HFFc6 (cell line): ENCODE results near the gene FASTKD3. TPM values are rescaled to one million over a fixed set of nuclear protein-coding genes. Genes with fewer than 3 reads are reported as not detected.

Experiments used
- DNase-seq: peaks from one replicate; pipeline ENCODE4 v3.0.0-alpha.2; 2018
- H3K27ac Mint-ChIP-seq: 2 replicates; pipeline ENCODE4 v1.8.0; 2020; ENCODE audit warnings: mild to moderate bottlenecking, mixed read lengths
- H3K27me3 Mint-ChIP-seq: 2 replicates; pipeline ENCODE4 v1.8.0; 2021; ENCODE audit warnings: mild to moderate bottlenecking, moderate library complexity, mixed read lengths; ENCODE audit not compliant: insufficient read depth
- H3K36me3 Mint-ChIP-seq: 2 replicates; pipeline ENCODE4 v1.8.0; 2021; ENCODE audit warnings: low read depth, mixed read lengths
- H3K4me1 Mint-ChIP-seq: 2 replicates; pipeline ENCODE4 v1.8.0; 2020; ENCODE audit warnings: low read depth, mixed read lengths
- H3K4me3 Mint-ChIP-seq: 2 replicates; pipeline ENCODE4 v1.8.0; 2020; ENCODE audit warnings: mild to moderate bottlenecking, moderate library complexity, mixed read lengths
- H3K9me3 Mint-ChIP-seq: 2 replicates; pipeline ENCODE4 v1.8.0; 2020; ENCODE audit warnings: mild to moderate bottlenecking, mixed read lengths
- CTCF ChIP-seq: fragments of 200-600 bp; sonication (generic); IDR thresholded peaks from 2 replicates; pipeline ENCODE4 v1.5.0; 2021; ENCODE audit warnings: antibody characterized with exemption, mild to moderate bottlenecking
- total RNA-seq, 6 experiments: library from RNA; stranded (reverse); fragmentation: NEBNext Ultra II Directional; extraction: Animal tissue kit (Norgen Biotek cat#: 25700); gene quantifications; 2 replicates in 1 of 6; 3 replicates in 5 of 6; pipeline ENCODE4 v1.2.3, GENCODE V29; 2021

FASTKD3 gene
- total RNA-seq, 6 experiments from 2014 or later, result 6.6 to 8.5 (median 7.9) TPM

GRCh38 chr5:7897014-7897600 lies 28.3 kb upstream of the FASTKD3 start:
- no peaks in the 10 kb centered on the region for H3K9me3 Mint-ChIP-seq
- peaks cover 44% of the 10 kb centered on the region for H3K36me3 Mint-ChIP-seq
- H3K27ac Mint-ChIP-seq, result 0 out of 2 replicates have a peak overlapping the region, but pooled peaks have one; percentile 22
- peak; percentile 59 for DNase-seq
- H3K27me3 Mint-ChIP-seq, result peaks cover 2% of the 10 kb centered on the region; the same call in 1 of the 2 replicates
- H3K4me3 Mint-ChIP-seq, result no peak overlapping the region
- H3K4me1 Mint-ChIP-seq, result peaks cover 13% of the 10 kb centered on the region
- TF ChIP-seq CTCF, result peak; percentile 83

- H3K36me3 Mint-ChIP-seq, result peaks cover 47% of the 10 kb centered on the region
Observed at GRCh38 chr5:7894860-7895259, 26.0 kb upstream of the FASTKD3 start.

GRCh38 chr5:7894439-7894838 lies 25.6 kb upstream of the FASTKD3 start:
- H3K4me1 Mint-ChIP-seq, result peaks cover 6% of the 10 kb centered on the region; the same call in 1 of the 2 replicates
- peaks cover 43% of the 10 kb centered on the region for H3K36me3 Mint-ChIP-seq
- no peaks in the 10 kb centered on the region for H3K9me3 Mint-ChIP-seq
- no peak overlapping the region for H3K27ac Mint-ChIP-seq
- DNase-seq, result no peak
- H3K4me3 Mint-ChIP-seq, result no peak overlapping the region
- TF ChIP-seq CTCF, result no peak
- peaks cover 2% of the 10 kb centered on the region; the same call in 1 of the 2 replicates for H3K27me3 Mint-ChIP-seq

More at GRCh38 chr5:7894860-7895259, 26.0 kb upstream of the FASTKD3 start:
- DNase-seq, result no peak
- H3K9me3 Mint-ChIP-seq, result no peaks in the 10 kb centered on the region
- H3K4me3 Mint-ChIP-seq, result no peak overlapping the region
- H3K27ac Mint-ChIP-seq, result no peak overlapping the region
- no peak for TF ChIP-seq CTCF
- peaks cover 6% of the 10 kb centered on the region; the same call in 1 of the 2 replicates for H3K4me1 Mint-ChIP-seq
- H3K27me3 Mint-ChIP-seq, result peaks cover 2% of the 10 kb centered on the region; the same call in 1 of the 2 replicates

GRCh38 chr5:7888901-7889300 lies 20.1 kb upstream of the FASTKD3 start:
- H3K4me1 Mint-ChIP-seq, result peaks cover 13% of the 10 kb centered on the region
- H3K36me3 Mint-ChIP-seq, result peaks cover 22% of the 10 kb centered on the region
- no peaks in the 10 kb centered on the region for H3K9me3 Mint-ChIP-seq
- DNase-seq, result no peak
- no peak for TF ChIP-seq CTCF
- no peak overlapping the region for H3K27ac Mint-ChIP-seq
- H3K4me3 Mint-ChIP-seq, result no peak overlapping the region
- no peaks in the 10 kb centered on the region; the same call in 1 of the 2 replicates for H3K27me3 Mint-ChIP-seq

GRCh38 chr5:7886849-7887475 lies 18.1 kb upstream of the FASTKD3 start:
- H3K36me3 Mint-ChIP-seq, result peaks cover 12% of the 10 kb centered on the region
- no peak overlapping the region for H3K4me3 Mint-ChIP-seq
- 0 out of 2 replicates have a peak overlapping the region, but pooled peaks have one; percentile 16 for H3K27ac Mint-ChIP-seq
- peak; percentile 83 for TF ChIP-seq CTCF
- DNase-seq, result peak; percentile 50
- no peaks in the 10 kb centered on the region for H3K9me3 Mint-ChIP-seq
- peaks cover 13% of the 10 kb centered on the region for H3K4me1 Mint-ChIP-seq
- no peaks in the 10 kb centered on the region; the same call in 1 of the 2 replicates for H3K27me3 Mint-ChIP-seq
